K562 (cell line): ENCODE data around the gene HOXA9. TPM values are rescaled to one million over a fixed set of nuclear protein-coding genes. Genes with fewer than 3 reads are reported as not detected.

Source experiments
- ATAC-seq: fragments of 200-7000 bp; cut with Tn5 transposase; 3 replicates; pipeline ENCODE4 v1.9.1; 2020; ENCODE audit warnings: moderate library complexity
- BruUV-seq: library from RNA; stranded (reverse); fragments of 400-500 nt; replicated peaks from 2 replicates; lab custom pipeline; 2021; lab: Mats Ljungman, UMichigan
- CTCF ChIA-PET: fragments of 300-600 bp; formaldehyde crosslinking; extraction: SDS; loops from one replicate; lab custom pipeline; 2021; ENCODE audit warnings: low intra/inter-chr PET ratio; lab: Yijun Ruan, JAX
- POLR2A ChIA-PET: fragments of 300-600, 350-650 bp; sonication (Branson Sonifier 250); formaldehyde crosslinking; extraction: SDS; loops from one replicate; lab custom pipeline; 2021; ENCODE audit warnings: antibody characterized with exemption, inconsistent platforms; lab: Yijun Ruan, JAX
- DNase-seq, 4 experiments: peaks; one replicate each; pipeline versions ENCODE4 v3.0.0 to v3.0.0-alpha.2; 2011 to 2018; ENCODE audit warnings: low spot score in 3 of 4, mixed read lengths in 3 of 4; ENCODE audit errors: extremely low read depth in 1 of 4
- FAIRE-seq: peaks from 2 replicates; lab custom pipeline; 2011; peaks lifted over from hg19 to GRCh38; lab: Jason Lieb, UNC
- H2AFZ ChIP-seq: 2 replicates; pipeline ENCODE4 v1.6.0; 2011; ENCODE audit warnings: low read depth, low read length, control low read depth, inconsistent platforms
- H3K27ac ChIP-seq: fragments of 200-600 bp; 3 replicates; pipeline ENCODE4 v1.8.0; 2011; ENCODE audit warnings: low read depth, mild to moderate bottlenecking, control low read depth, inconsistent platforms, low read length, moderate library complexity, mixed read lengths; ENCODE audit errors: extremely low read depth
- H3K27me3 ChIP-seq, 2 experiments: fragments of 300-600 bp in 1 of 2; 2 replicates in 1 of 2; 3 replicates in 1 of 2; pipeline versions ENCODE4 v1.6.0 to v1.8.0; 2011; ENCODE audit warnings: inconsistent platforms in 2 of 2, low read length in 2 of 2, mild to moderate bottlenecking in 1 of 2, mixed read lengths in 1 of 2, moderate library complexity in 1 of 2; ENCODE audit not compliant: control insufficient read depth in 2 of 2, insufficient read depth in 2 of 2
- H3K36me3 ChIP-seq: fragments of 300-600 bp; 3 replicates; pipeline ENCODE4 v1.8.0; 2011; ENCODE audit warnings: mild to moderate bottlenecking, low read length, inconsistent platforms; ENCODE audit not compliant: control insufficient read depth, insufficient read depth
- H3K4me1 ChIP-seq, 2 experiments: fragments of 200-600 bp in 1 of 2; replicated peaks in 1 of 2; 2 replicates in 1 of 2; 3 replicates in 1 of 2; pipeline versions ENCODE4 v1.5.1 to v1.8.0; 2011; ENCODE audit warnings: inconsistent platforms in 2 of 2, low read length in 2 of 2, mild to moderate bottlenecking in 1 of 2, mixed read lengths in 1 of 2, moderate library complexity in 1 of 2; ENCODE audit not compliant: control insufficient read depth in 2 of 2, insufficient read depth in 2 of 2
- H3K4me2 ChIP-seq: 2 replicates; pipeline ENCODE4 v1.6.1; 2011; ENCODE audit warnings: low read length, control low read depth, inconsistent platforms, mixed read lengths; ENCODE audit not compliant: insufficient read depth
- H3K4me3 ChIP-seq: fragments of 200-600 bp; sonication (generic), shearing (Covaris generic); 2 replicates; pipeline ENCODE4 v1.5.1; 2016; ENCODE audit warnings: control low read depth, inconsistent platforms
- H3K79me2 ChIP-seq: fragments of 200-600 bp; 3 replicates; pipeline ENCODE4 v1.8.0; 2011; ENCODE audit warnings: low read length, inconsistent platforms; ENCODE audit not compliant: control insufficient read depth, insufficient read depth
- H3K9ac ChIP-seq, 2 experiments: 2 replicates each; pipeline versions ENCODE4 v1.6.0 to v1.6.1; 2011; ENCODE audit warnings: low read depth in 2 of 2, low read length in 2 of 2, control low read depth in 1 of 2, inconsistent platforms in 1 of 2, mild to moderate bottlenecking in 1 of 2, mixed read lengths in 1 of 2; ENCODE audit not compliant: insufficient read depth in 1 of 2
- H3K9me1 ChIP-seq: one replicate; pipeline ENCODE4 v1.6.0; 2011; ENCODE audit warnings: inconsistent platforms, mild to moderate bottlenecking, low read length, moderate library complexity; ENCODE audit not compliant: control insufficient read depth, insufficient read depth
- H3K9me3 ChIP-seq: replicated peaks from 2 replicates; pipeline ENCODE4 v1.5.1; 2011; ENCODE audit warnings: low read depth, low read length, inconsistent platforms; ENCODE audit not compliant: control insufficient read depth, insufficient read depth
- H4K20me1 ChIP-seq: replicated peaks from 2 replicates; pipeline ENCODE4 v1.6.1; 2011; ENCODE audit warnings: low read length, inconsistent platforms, mixed read lengths; ENCODE audit not compliant: control insufficient read depth, insufficient read depth
- ADNP ChIP-seq: fragments of 200-800 bp; sonication (Bioruptor generic); IDR thresholded peaks from 2 replicates; pipeline ENCODE4 v1.6.1; 2016; ENCODE audit warnings: missing genetic modification characterization, missing compliant biosample characterization
- CLOCK ChIP-seq: fragments of 250-450 bp; sonication (Bioruptor Pico); IDR thresholded peaks from 2 replicates; pipeline ENCODE4 v1.4.0; 2020; ENCODE audit warnings: mild to moderate bottlenecking, moderate library complexity, borderline replicate concordance
- CTBP1 ChIP-seq: fragments of 450-650 bp; IDR thresholded peaks from 2 replicates; pipeline ENCODE4 v1.6.1; 2016; ENCODE audit warnings: borderline replicate concordance
- E2F6 ChIP-seq, 2 experiments: IDR thresholded peaks; 2 replicates each; pipeline ENCODE4 v1.6.1; 2011; ENCODE audit warnings: borderline replicate concordance in 1 of 2, control low read depth in 1 of 2, low read depth in 1 of 2, low read length in 1 of 2, mild to moderate bottlenecking in 1 of 2, mixed read lengths in 1 of 2, moderate library complexity in 1 of 2; ENCODE audit not compliant: insufficient read depth in 1 of 2, insufficient read length in 1 of 2, poor library complexity in 1 of 2, severe bottlenecking in 1 of 2; ENCODE audit errors: extremely low read depth in 1 of 2
- HOXB6 ChIP-seq: fragments of 250-450 bp; sonication (Bioruptor Pico); IDR thresholded peaks from 2 replicates; pipeline ENCODE4 v1.5.1; 2022; ENCODE audit warnings: mild to moderate bottlenecking, borderline replicate concordance
- KAT2B ChIP-seq: IDR thresholded peaks from one replicate; pipeline ENCODE4 v1.6.1; 2012; ENCODE audit warnings: low read depth, mild to moderate bottlenecking, control low read depth, inconsistent platforms, low read length, moderate library complexity
- KDM5B ChIP-seq: fragments of 200-600 bp; sonication (generic); IDR thresholded peaks from 2 replicates; pipeline ENCODE4 v1.6.1; 2012; ENCODE audit warnings: low read depth, mild to moderate bottlenecking, moderate library complexity, low read length, control low read depth, inconsistent platforms; ENCODE audit not compliant: insufficient replicate concordance
- NFE2L1 ChIP-seq: fragments of 450-650 bp; IDR thresholded peaks from 2 replicates; pipeline ENCODE4 v1.6.1; 2016; ENCODE audit warnings: missing genetic modification characterization, low read depth, mild to moderate bottlenecking, missing compliant biosample characterization, moderate library complexity, borderline replicate concordance
- PTTG1 ChIP-seq: fragments of 450-650 bp; IDR thresholded peaks from 2 replicates; pipeline ENCODE4 v1.6.1; 2016; ENCODE audit warnings: low read depth, mild to moderate bottlenecking, missing genetic modification characterization, missing compliant biosample characterization
- YY1 ChIP-seq, 3 experiments: IDR thresholded peaks; 2 replicates each; pipeline ENCODE4 v1.6.1; 2011; ENCODE audit warnings: low read length in 2 of 3, mild to moderate bottlenecking in 2 of 3, moderate library complexity in 2 of 3, borderline replicate concordance in 1 of 3, control low read depth in 1 of 3, low read depth in 1 of 3; ENCODE audit not compliant: insufficient read depth in 3 of 3, insufficient replicate concordance in 2 of 3, control insufficient read depth in 1 of 3, insufficient read length in 1 of 3; ENCODE audit errors: extremely low read depth in 1 of 3
- ZNF277 ChIP-seq: fragments of 250-450 bp; sonication (Bioruptor Pico); IDR thresholded peaks from 2 replicates; pipeline ENCODE4 v1.8.0; 2022; ENCODE audit warnings: inconsistent platforms, mild to moderate bottlenecking, moderate library complexity, borderline replicate concordance
- ZNF431 ChIP-seq: sonication (generic); formaldehyde crosslinking; IDR thresholded peaks from 2 replicates; pipeline ENCODE4 v1.8.0; 2022; ENCODE audit warnings: mild to moderate bottlenecking, missing genetic modification reagents
- ZNF740 ChIP-seq, 3 experiments: fragments of 200-800 bp in 1 of 3; sonication (Bioruptor generic) in 1 of 3; sonication (generic) in 1 of 3; formaldehyde crosslinking in 1 of 3; IDR thresholded peaks; 2 replicates each; pipeline versions ENCODE4 v1.6.1 to v1.8.0; 2016 to 2022; ENCODE audit warnings: mild to moderate bottlenecking in 2 of 3, missing compliant biosample characterization in 2 of 3, missing genetic modification characterization in 2 of 3, missing genetic modification reagents in 1 of 3
- ZNF766 ChIP-seq: fragments of 200-800 bp; sonication (Bioruptor generic); conservative IDR thresholded peaks from 2 replicates; pipeline ENCODE4 v1.6.1; 2016; ENCODE audit warnings: missing genetic modification characterization, missing compliant biosample characterization
- WGBS: fragments of 100-300 bp; shearing (Covaris generic); methylation state at CpG from one replicate; pipeline ENCODE4 v1.1.6; 2016; ENCODE audit warnings: low coverage, mixed read lengths; ENCODE audit not compliant: insufficient coverage; ENCODE audit errors: missing lambda C conversion rate; 5-methylcytosine and 5-hydroxymethylcytosine counted together
- in situ Hi-C: fragments of 300-500 bp; cut with MboI; formaldehyde crosslinking; loops from 4 replicates; pipeline ENCODE4 v1.15.0; 2018; ENCODE audit warnings: inconsistent platforms, mixed read lengths
- intact Hi-C: fragments of 100-400 bp; cut with micrococcal nuclease; formaldehyde crosslinking; loops from 2 replicates; pipeline ENCODE4 v1.14.2; 2022
- polyA plus RNA-seq, 8 experiments: library from polyadenylated mRNA; depleted of rRNA in 4 of 8; stranded (reverse) in 5 of 8; unstranded in 3 of 8; fragments of >200 nt; fragmentation: Nextera tagmentation in 2 of 8; fragmentation: Illumina TruSeq in 1 of 8; extraction: Ambion mirVana in 2 of 8; extraction: Trizol in 1 of 8; gene quantifications; 2 replicates each; pipeline versions ENCODE4 v1.2.1 to v1.2.3, GENCODE V29; 2011 to 2014; ENCODE audit warnings: inconsistent platforms in 1 of 8, missing spikeins in 1 of 8
- total RNA-seq, 7 experiments: library from RNA; depleted of rRNA in 6 of 7; stranded (reverse); fragments of >200 nt in 6 of 7; fragmentation: Illumina TruSeq in 2 of 7; extraction: Trizol in 2 of 7; gene quantifications; 2 replicates each; pipeline versions ENCODE4 v1.2.1 to v1.2.3, GENCODE V29; 2011 to 2021; ENCODE audit warnings: low replicate concordance in 1 of 7

Gene HOXA9
- total and polyA plus RNA-seq, 9 of the 15 experiments (the other 6 are each of a cell fraction or from before 2014, with no cell fraction given) = not detected

GRCh38 chr7:27132978-27133377 lies 32.4 kb downstream of the HOXA9 start:
- Histone ChIP-seq H3K9me1 (no peaks in the 10 kb centered on the region), H3K4me1 (peaks cover 0 to 7% of the 10 kb centered on the region in 2 experiments; a peak in 1 of 5 replicates), H3K9me3 (no peaks in the 10 kb centered on the region), H2AFZ (no peak overlapping the region), H3K27me3 (peaks cover 25 to 33% of the 10 kb centered on the region in 2 experiments), H3K4me2 (no peak overlapping the region), H4K20me1 (no peaks in the 10 kb centered on the region; the same call in 1 of the 2 replicates), H3K27ac (no peak overlapping the region), H3K4me3 (no peak overlapping the region)
- intact Hi-C loops = no loop called here
- CTCF ChIA-PET = no interaction called here
- DNase-seq = no peak
- no TSS peak for BruUV-seq
- POLR2A ChIA-PET = no interaction called here
- no peak for ATAC-seq
- in situ Hi-C loops = no loop called here
- no peak for TF ChIP-seq ZNF740 (CRISPR knock-in tag; IDR thresholded peaks at IDR 0.05)
- TF ChIP-seq ZNF740 (tag; IDR thresholded peaks at IDR 0.05) = no peak
- TF ChIP-seq ZNF766 = no peak
- no peak for TF ChIP-seq CLOCK (CRISPR knock-in tag)
- no peak for TF ChIP-seq PTTG1
- TF ChIP-seq YY1 (IDR thresholded peaks at IDR 0.05; ENCODE audit: borderline replicate concordance in 1 of 3, control insufficient read depth in 1 of 3, extremely low read depth in 1 of 3, insufficient read depth in 3 of 3, insufficient read length in 1 of 3, insufficient replicate concordance in 2 of 3, low read depth in 1 of 3, low read length in 2 of 3) = no peak
- TF ChIP-seq KDM5B = no peak
- TF ChIP-seq HOXB6 = no peak
- no peak for TF ChIP-seq ZNF431
- TF ChIP-seq ADNP (tag) = no peak
- TF ChIP-seq KAT2B = no peak
- no peak for TF ChIP-seq ZNF277 (CRISPR knock-in tag)
- no peak for TF ChIP-seq E2F6 (IDR thresholded peaks at IDR 0.05; ENCODE audit: borderline replicate concordance in 1 of 2, extremely low read depth in 1 of 2, insufficient read depth in 1 of 2, insufficient read length in 1 of 2, low read depth in 1 of 2, low read length in 1 of 2, poor library complexity in 1 of 2, severe bottlenecking in 1 of 2)
- no peak for TF ChIP-seq CTBP1
- TF ChIP-seq NFE2L1 (tag) = no peak
- TF ChIP-seq, all 486 proteins: peak for 0
- 0% methylated on average over 6 of the region's 6 CpGs for WGBS
- no peaks in the 10 kb centered on the region for H3K36me3 ChIP-seq
- H3K9ac ChIP-seq = no peak overlapping the region
- no peaks in the 10 kb centered on the region for H3K79me2 ChIP-seq
- FAIRE-seq = peak; percentile 29
